Measurements from ENCODE around the gene NPM1.
"Not testable (repeated sequence)": the region's sequence is repeated elsewhere in the genome, so short reads cannot be mapped to it uniquely, and the experiment has no call there.

Gene NPM1

DNA sequence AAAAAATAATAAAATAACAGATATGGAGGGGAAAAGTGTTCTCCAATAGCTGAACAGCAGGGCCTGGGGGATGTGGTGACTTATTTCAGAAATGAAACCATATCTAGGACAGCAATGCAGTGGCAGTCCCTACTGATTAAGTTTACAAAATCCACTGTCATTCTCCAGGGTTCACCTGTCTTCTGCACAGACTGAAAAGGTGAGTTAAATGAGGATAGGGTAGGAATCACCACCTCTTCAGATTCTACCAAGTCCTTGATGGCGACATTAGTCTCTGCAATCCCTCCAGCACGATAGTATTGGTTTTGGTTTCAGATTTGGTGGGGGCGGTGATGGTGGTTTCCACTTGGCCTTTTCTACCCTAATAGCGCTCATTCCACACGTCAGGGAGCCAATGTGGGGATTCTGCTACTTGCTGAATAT lies 32.3 kb upstream of the NPM1 start:
- no peak for TF ChIP-seq ZFX (IDR thresholded peaks at IDR 0.05; ENCODE audit: borderline replicate concordance)
- TF ChIP-seq, protein P1, sequence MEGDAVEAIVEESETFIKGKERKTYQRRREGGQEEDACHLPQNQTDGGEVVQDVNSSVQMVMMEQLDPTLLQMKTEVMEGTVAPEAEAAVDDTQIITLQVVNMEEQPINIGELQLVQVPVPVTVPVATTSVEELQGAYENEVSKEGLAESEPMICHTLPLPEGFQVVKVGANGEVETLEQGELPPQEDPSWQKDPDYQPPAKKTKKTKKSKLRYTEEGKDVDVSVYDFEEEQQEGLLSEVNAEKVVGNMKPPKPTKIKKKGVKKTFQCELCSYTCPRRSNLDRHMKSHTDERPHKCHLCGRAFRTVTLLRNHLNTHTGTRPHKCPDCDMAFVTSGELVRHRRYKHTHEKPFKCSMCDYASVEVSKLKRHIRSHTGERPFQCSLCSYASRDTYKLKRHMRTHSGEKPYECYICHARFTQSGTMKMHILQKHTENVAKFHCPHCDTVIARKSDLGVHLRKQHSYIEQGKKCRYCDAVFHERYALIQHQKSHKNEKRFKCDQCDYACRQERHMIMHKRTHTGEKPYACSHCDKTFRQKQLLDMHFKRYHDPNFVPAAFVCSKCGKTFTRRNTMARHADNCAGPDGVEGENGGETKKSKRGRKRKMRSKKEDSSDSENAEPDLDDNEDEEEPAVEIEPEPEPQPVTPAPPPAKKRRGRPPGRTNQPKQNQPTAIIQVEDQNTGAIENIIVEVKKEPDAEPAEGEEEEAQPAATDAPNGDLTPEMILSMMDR (IDR thresholded peaks at IDR 0.05) = no peak

DNA sequence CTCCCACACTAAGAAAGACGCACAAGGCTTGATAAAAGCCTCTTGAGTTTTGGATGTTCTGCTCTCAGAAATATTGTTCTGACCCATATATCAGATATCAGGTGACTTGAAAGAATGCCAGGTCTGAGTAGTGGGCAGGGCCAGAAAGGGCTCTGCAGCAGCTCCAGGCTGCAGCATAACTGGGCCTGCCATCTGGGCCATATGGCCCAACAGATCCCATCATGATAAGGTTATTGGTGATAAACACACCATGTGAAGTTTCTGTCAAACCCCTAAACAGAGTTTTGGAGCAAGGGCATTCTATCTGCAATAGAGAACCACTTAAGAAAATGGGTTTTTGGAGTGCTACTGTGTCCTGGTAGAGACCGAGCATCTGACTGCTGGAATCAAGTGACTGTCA lies 29.8 kb upstream of the NPM1 start:
- H3K27ac ChIP-seq = no peak overlapping the region
- TF ChIP-seq ZFX (IDR thresholded peaks at IDR 0.05; ENCODE audit: borderline replicate concordance) = no peak
- TF ChIP-seq, protein P1 (IDR thresholded peaks at IDR 0.05) = no peak

More for the DNA sequence above, 32.3 kb upstream of the NPM1 start:
- no peak overlapping the region for H3K27ac ChIP-seq

DNA sequence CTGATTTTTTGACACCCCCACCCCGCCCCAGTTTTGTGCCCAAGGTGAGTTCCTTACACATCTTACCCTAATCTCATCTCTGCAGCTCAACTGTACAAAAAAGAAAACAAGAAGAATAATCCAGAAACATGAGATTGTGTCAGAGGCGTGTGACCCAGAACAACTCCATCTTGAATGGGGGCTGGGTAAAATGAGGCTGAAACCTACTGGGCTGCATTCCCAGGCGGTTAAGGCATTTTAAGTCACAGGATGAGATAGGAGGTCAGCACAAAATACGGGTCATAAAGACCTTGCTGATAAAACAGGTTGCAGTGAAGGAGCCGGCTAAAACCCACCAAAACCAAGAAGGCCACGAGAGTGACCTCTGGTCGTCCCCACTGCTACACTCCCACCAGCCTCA lies 26.5 kb upstream of the NPM1 start:
- H3K27ac ChIP-seq = not testable (repeated sequence)

- H3K27ac ChIP-seq = not testable (repeated sequence)
Observed at GRCh38 chr5:171363249-171363648, 24.4 kb upstream of the NPM1 start.

- TF ChIP-seq, protein P1 (IDR thresholded peaks at IDR 0.05) = no peak
- TF ChIP-seq ZFX (IDR thresholded peaks at IDR 0.05; ENCODE audit: borderline replicate concordance) = no peak
- no peak overlapping the region for H3K27ac ChIP-seq
Observed at GRCh38 chr5:171363846-171364245, 23.8 kb upstream of the NPM1 start.

- H3K27ac ChIP-seq = no peak overlapping the region
- no peak for TF ChIP-seq ZFX (IDR thresholded peaks at IDR 0.05; ENCODE audit: borderline replicate concordance)
- TF ChIP-seq, protein P1 (IDR thresholded peaks at IDR 0.05) = peak; percentile 42
Observed at GRCh38 chr5:171365351-171365750, 22.3 kb upstream of the NPM1 start.

GRCh38 chr5:171366645-171367044 lies 21.0 kb upstream of the NPM1 start:
- no peak for TF ChIP-seq ZFX (IDR thresholded peaks at IDR 0.05; ENCODE audit: borderline replicate concordance)
- TF ChIP-seq, protein P1 (IDR thresholded peaks at IDR 0.05) = no peak

GRCh38 chr5:171367424-171368370 lies 20.0 kb upstream of the NPM1 start:
- TF ChIP-seq, protein P1 (IDR thresholded peaks at IDR 0.05) = no peak
- TF ChIP-seq ZFX (IDR thresholded peaks at IDR 0.05; ENCODE audit: borderline replicate concordance) = no peak
- no peak overlapping the region for H3K27ac ChIP-seq

More at GRCh38 chr5:171366645-171367044, 21.0 kb upstream of the NPM1 start:
- H3K27ac ChIP-seq = no peak overlapping the region
